Common myeloid progenitor, CD34-positive (primary cell): ENCODE data around the gene PARVA.

Experiments
- CTCF ChIA-PET: fragments of 350-600 bp; sonication (Branson Sonifier 250); formaldehyde crosslinking; loops from one replicate; lab custom pipeline; 2021; ENCODE audit warnings: antibody characterized with exemption; lab: Charles Lee
- POLR2A ChIA-PET: fragments of 350-600 bp; sonication (Branson Sonifier 250); formaldehyde crosslinking; loops from one replicate; lab custom pipeline; 2021; ENCODE audit warnings: antibody characterized with exemption; lab: Charles Lee
- DNase-seq, 3 donors: peaks; one replicate each; pipeline versions ENCODE4 v3.0.0 to v3.0.0-alpha.2; 2013
- H3K27ac ChIP-seq, 2 experiments: 1 replicate in 1 of 2; 2 replicates in 1 of 2; pipeline ENCODE4 v1.7.0; 2013; ENCODE audit warnings: inconsistent platforms in 2 of 2, low read length in 2 of 2, mild to moderate bottlenecking in 2 of 2, low read depth in 1 of 2, moderate library complexity in 1 of 2; ENCODE audit not compliant: severe bottlenecking in 2 of 2, insufficient read depth in 1 of 2, poor library complexity in 1 of 2
- H3K27me3 ChIP-seq, 5 experiments: replicated peaks in 2 of 5; 1 replicate in 3 of 5; 2 replicates in 2 of 5; pipeline versions ENCODE4 v1.6.1 to v1.7.0; 2013; ENCODE audit warnings: low read length in 4 of 5, mild to moderate bottlenecking in 2 of 5, moderate library complexity in 2 of 5, inconsistent platforms in 1 of 5; ENCODE audit not compliant: insufficient read depth in 5 of 5, control insufficient read depth in 4 of 5
- H3K36me3 ChIP-seq, 4 experiments: 1 replicate in 2 of 4; 2 replicates in 2 of 4; pipeline versions ENCODE4 v1.6.1 to v1.7.0; 2013; ENCODE audit warnings: low read length in 3 of 4, control low read depth in 1 of 4, mild to moderate bottlenecking in 1 of 4; ENCODE audit not compliant: control insufficient read depth in 4 of 4, insufficient read depth in 4 of 4
- H3K4me1 ChIP-seq, 4 experiments: 1 replicate in 3 of 4; 2 replicates in 1 of 4; pipeline versions ENCODE4 v1.6.1 to v1.7.1; 2013; ENCODE audit warnings: low read length in 3 of 4, mild to moderate bottlenecking in 3 of 4, control low read depth in 1 of 4, inconsistent platforms in 1 of 4, moderate library complexity in 1 of 4; ENCODE audit not compliant: control insufficient read depth in 4 of 4, insufficient read depth in 4 of 4; ENCODE audit errors: control extremely low read depth in 1 of 4
- H3K4me3 ChIP-seq, 7 experiments: 1 replicate in 4 of 7; 2 replicates in 3 of 7; pipeline versions ENCODE4 v1.5.1 to v1.7.0; 2013; ENCODE audit warnings: mild to moderate bottlenecking in 7 of 7, low read length in 6 of 7, moderate library complexity in 6 of 7, inconsistent platforms in 2 of 7, low read depth in 2 of 7, control low read depth in 1 of 7; ENCODE audit not compliant: insufficient read depth in 4 of 7, control insufficient read depth in 1 of 7; ENCODE audit errors: extremely low read depth in 1 of 7
- H3K9me3 ChIP-seq, 5 experiments: 1 replicate in 4 of 5; 2 replicates in 1 of 5; pipeline versions ENCODE4 v1.6.1 to v1.7.1; 2013; ENCODE audit warnings: low read length in 4 of 5, mild to moderate bottlenecking in 2 of 5, inconsistent platforms in 1 of 5, low read depth in 1 of 5, moderate library complexity in 1 of 5; ENCODE audit not compliant: control insufficient read depth in 4 of 5, insufficient read depth in 2 of 5; ENCODE audit errors: control extremely low read depth in 1 of 5
- WGBS: methylation state at CpG from one replicate; pipeline ENCODE4 v1.1.5; 2013; ENCODE audit not compliant: insufficient coverage; 5-methylcytosine and 5-hydroxymethylcytosine counted together

Gene PARVA

DNA sequence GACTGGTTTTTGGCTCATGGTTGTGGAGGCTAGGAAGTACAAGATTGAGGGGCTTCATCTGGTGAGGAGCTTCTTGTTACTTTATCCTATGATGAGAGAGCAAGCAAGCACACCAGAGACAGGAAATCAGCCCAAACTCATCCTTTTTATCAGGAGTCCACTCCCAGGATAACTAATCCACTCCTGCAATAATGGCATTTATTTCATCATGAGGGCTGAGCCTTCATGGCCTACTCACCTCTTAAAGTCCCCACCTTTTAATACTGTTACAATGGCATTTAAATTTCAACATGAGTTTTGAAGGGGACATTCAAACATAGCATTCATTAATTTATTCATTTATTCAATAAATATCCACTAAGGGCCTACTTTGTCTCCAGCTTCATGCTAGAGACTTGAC is 60.9 kb downstream of the PARVA start:
- CTCF ChIA-PET: no interaction called here
- H3K27ac ChIP-seq: no peak overlapping the region

DNA sequence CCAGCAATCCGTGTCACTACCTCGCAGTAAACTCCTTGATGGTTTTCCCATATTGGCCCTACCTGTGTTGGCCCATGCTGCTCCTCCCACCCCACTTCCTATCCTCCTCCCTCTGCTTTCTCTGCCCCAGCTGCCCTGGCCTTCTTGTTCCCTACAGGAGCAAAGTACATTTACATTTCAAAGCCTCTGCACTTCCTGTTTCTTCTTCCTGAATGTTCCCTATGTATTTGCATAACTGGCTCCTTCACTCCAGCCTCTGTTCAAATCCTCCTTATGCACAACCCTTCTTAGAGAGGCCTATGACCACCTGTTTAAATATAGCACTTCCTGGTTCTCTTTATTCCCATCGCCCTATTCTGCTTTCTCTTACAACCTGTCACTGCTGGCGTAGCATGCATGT is 62.2 kb downstream of the PARVA start:
- ChIA-PET POLR2A (no interaction called here), CTCF (interaction anchor here (0.6 kb wide), 1 partner anchor 15 kb away, joined by 3 read pairs; no protein-coding TSS in a partner anchor)
- H3K9me3 ChIP-seq: peaks cover 0 to 3% (median 0%) of the 10 kb centered on the region in 5 experiments
- H3K36me3 ChIP-seq: no peaks in the 10 kb centered on the region
- no peak for DNase-seq
- no peaks in the 10 kb centered on the region for H3K4me1 ChIP-seq
- no peak overlapping the region for H3K4me3 ChIP-seq
- peaks cover 0 to 7% (median 0%) of the 10 kb centered on the region in 5 experiments for H3K27me3 ChIP-seq
- H3K27ac ChIP-seq: no peak overlapping the region
- 93% methylated on average over 4 of the region's 4 CpGs for WGBS

More for the DNA sequence above, 60.9 kb downstream of the PARVA start:
- Histone ChIP-seq H3K36me3 (no peaks in the 10 kb centered on the region), H3K9me3 (peaks cover 0 to 3% (median 0%) of the 10 kb centered on the region in 5 experiments), H3K27me3 (peaks cover 0 to 7% (median 0%) of the 10 kb centered on the region in 5 experiments), H3K4me3 (no peak overlapping the region), H3K4me1 (no peaks in the 10 kb centered on the region)
- DNase-seq: no peak
- POLR2A ChIA-PET: no interaction called here

DNA sequence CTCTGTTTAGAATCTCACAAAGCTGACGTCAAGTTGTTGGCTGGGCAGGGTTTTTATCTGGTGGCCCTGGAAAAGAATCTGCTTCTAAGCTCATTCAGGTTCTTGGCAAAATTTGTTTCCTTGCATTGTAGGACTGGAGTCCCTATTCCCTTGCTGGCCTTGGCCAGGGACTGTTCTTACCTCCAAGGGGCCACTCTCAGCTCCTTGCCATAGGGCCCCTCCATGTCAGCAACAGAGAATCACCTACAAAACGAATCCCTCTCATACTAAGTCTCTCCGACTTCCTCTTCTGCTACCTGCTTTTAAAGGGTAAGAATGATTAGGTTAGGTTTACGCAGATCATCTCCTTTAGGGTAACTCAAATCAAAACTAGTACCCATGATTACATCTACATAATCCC is 63.2 kb downstream of the PARVA start:
- H3K27ac ChIP-seq: no peak overlapping the region
- ChIA-PET POLR2A (no interaction called here), CTCF (interaction anchor here (0.6 kb wide), 1 partner anchor 86 kb away, joined by 3 read pairs; no protein-coding TSS in a partner anchor)
- H3K4me1 ChIP-seq: no peaks in the 10 kb centered on the region
- H3K4me3 ChIP-seq: no peak overlapping the region
- H3K9me3 ChIP-seq: peaks cover 0 to 3% (median 0%) of the 10 kb centered on the region in 5 experiments
- H3K36me3 ChIP-seq: no peaks in the 10 kb centered on the region
- peaks cover 0 to 7% (median 0%) of the 10 kb centered on the region in 5 experiments for H3K27me3 ChIP-seq
- no peak for DNase-seq
- 100% methylated on average over 1 of the region's 4 CpGs for WGBS

DNA sequence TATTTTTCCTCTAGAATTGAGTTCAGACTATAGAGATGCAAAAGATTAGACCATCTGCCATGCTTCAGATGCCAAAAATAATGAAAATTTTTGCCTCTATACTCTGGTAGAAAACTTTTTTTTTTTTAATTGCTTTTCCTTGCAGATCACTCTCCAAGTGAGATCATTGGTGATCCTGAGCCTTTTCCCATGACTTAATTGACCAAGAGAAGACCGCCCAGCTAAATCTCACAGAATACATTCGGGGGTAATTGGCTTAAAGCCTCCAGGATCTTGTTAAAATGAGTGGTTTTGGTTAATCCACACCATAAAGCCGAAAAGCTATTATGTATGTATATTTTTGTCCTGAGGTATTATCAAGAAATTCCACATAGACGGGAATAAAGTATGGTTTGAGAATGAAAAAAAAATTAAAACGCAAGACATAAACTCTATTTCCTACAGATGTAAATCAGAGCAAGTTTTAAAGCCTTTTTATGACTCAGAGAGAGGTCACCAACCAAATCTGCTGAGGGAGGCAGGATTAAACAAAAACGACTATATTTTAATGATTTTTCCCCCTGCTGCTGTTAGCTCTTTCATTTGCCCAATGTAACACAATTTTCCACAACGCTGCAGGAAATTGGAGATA is 64.0 kb downstream of the PARVA start:
- no peaks in the 10 kb centered on the region for H3K36me3 ChIP-seq
- H3K27ac ChIP-seq: no peak overlapping the region
- H3K9me3 ChIP-seq: peaks cover 0 to 3% (median 0%) of the 10 kb centered on the region in 5 experiments
- DNase-seq: no peak
- ChIA-PET CTCF (interaction anchor here (1.4 kb wide), 1 partner anchor 10 kb away, joined by 4 read pairs; no protein-coding TSS in a partner anchor), POLR2A (no interaction called here)
- H3K27me3 ChIP-seq: peaks cover 0 to 7% (median 0%) of the 10 kb centered on the region in 5 experiments
- WGBS: 100% methylated on average over 1 of the region's 7 CpGs
- no peaks in the 10 kb centered on the region for H3K4me1 ChIP-seq
- H3K4me3 ChIP-seq: no peak overlapping the region

DNA sequence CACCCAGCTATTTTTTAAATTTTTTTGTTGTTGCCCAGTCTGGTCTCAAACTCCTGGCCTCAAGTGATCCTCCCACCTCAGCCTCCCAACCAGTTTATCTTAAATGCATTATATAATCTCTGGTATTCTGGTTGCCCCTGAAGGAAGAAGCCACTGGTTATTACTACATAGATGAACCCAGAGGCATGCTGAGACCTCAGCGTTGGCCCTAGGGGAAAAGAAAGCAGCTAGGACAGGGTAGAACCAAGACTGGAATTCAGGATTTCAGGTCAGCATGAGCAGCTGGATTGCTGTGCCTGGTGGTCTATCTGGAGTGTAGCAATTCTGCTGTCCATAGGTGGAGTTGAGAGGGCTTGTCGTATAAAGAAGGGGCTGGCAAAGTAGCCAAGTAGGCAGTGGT is 67.2 kb downstream of the PARVA start:
- Histone ChIP-seq H3K4me3 (no peak overlapping the region), H3K27ac (no peak overlapping the region), H3K9me3 (peaks cover 0 to 3% (median 0%) of the 10 kb centered on the region in 5 experiments), H3K4me1 (no peaks in the 10 kb centered on the region), H3K36me3 (no peaks in the 10 kb centered on the region), H3K27me3 (peaks cover 0 to 7% (median 0%) of the 10 kb centered on the region in 5 experiments)
- WGBS: 64% methylated on average over 2 of the region's 2 CpGs
- CTCF ChIA-PET: no interaction called here
- POLR2A ChIA-PET: no interaction called here
- no peak for DNase-seq

DNA sequence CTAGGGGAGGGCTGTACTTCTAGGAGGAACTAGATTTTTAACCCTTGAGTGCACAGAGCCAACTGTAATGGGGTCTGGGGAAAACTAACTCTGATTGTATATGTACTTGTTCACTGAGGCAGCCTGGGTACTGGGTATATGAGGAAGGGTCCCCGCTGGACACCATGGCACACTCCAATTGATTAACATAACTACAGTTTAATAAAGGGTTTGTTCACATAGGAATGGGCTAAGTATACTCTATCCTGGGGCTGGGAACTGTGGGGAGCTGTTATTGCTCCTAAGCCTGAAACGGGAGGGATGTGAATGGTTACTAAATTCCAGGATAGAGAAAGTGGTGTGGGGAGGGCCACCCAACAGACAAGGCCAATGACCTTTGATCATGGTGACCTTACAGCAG is 67.6 kb downstream of the PARVA start:
- POLR2A ChIA-PET: no interaction called here
- Histone ChIP-seq H3K9me3 (peaks cover 0 to 2% (median 0%) of the 10 kb centered on the region in 5 experiments), H3K36me3 (no peaks in the 10 kb centered on the region), H3K27me3 (peaks cover 0 to 7% (median 0%) of the 10 kb centered on the region in 5 experiments), H3K4me3 (no peak overlapping the region), H3K4me1 (no peaks in the 10 kb centered on the region), H3K27ac (no peak overlapping the region)
- CTCF ChIA-PET: no interaction called here
- WGBS: no CpG with 5 or more reads among the region's 2 CpGs
- DNase-seq: no peak

DNA sequence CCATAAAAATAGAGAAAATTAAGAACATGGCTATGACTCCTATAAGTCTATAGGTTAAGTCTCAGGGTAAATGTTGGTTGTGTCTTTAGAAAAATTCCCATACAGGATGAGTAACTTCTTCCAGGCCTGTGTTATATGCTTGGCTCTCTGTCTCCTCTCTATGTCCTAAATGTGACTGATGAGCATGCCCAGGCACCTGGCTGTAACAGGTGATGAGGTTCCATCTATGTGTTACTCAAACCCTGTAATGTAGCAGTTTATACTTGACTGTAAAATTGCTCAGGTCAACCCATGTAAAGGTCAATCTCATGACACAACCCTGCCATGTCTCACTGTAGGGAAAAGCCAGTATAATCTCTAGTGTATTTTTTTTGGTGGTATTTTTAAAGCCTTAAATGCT is 69.5 kb downstream of the PARVA start:
- CTCF ChIA-PET: no interaction called here
- no peak for DNase-seq
- Histone ChIP-seq H3K36me3 (no peaks in the 10 kb centered on the region), H3K4me1 (no peaks in the 10 kb centered on the region), H3K27me3 (peaks cover 0 to 1% (median 0%) of the 10 kb centered on the region in 5 experiments), H3K4me3 (no peak overlapping the region), H3K9me3 (no peaks in the 10 kb centered on the region), H3K27ac (no peak overlapping the region)
- POLR2A ChIA-PET: no interaction called here
